Neural cell (in vitro differentiated cells): Measurements from ENCODE around the gene SMO.

ENCODE experiments used
- CTCF ChIP-seq: fragments of 450-650 bp; IDR thresholded peaks from 2 replicates; pipeline ENCODE4 v1.5.1; 2014; ENCODE audit warnings: antibody characterized with exemption, mild to moderate bottlenecking, moderate library complexity; ENCODE audit not compliant: poor library complexity, severe bottlenecking
- EP300 ChIP-seq: fragments of 450-650 bp; conservative IDR thresholded peaks from 2 replicates; pipeline ENCODE4 v1.6.1; 2014; ENCODE audit warnings: antibody characterized with exemption, mild to moderate bottlenecking, moderate library complexity; ENCODE audit not compliant: poor library complexity, severe bottlenecking
- EZH2 ChIP-seq: fragments of 200-600, 300-800 bp; shearing (Covaris generic), sonication (generic); IDR thresholded peaks from 2 replicates; pipeline ENCODE4 v1.6.1; 2014; ENCODE audit warnings: antibody characterized with exemption, low read length, borderline replicate concordance, mild to moderate bottlenecking; ENCODE audit not compliant: insufficient read depth, poor library complexity, severe bottlenecking
- MXI1 ChIP-seq: fragments of 450-650 bp; conservative IDR thresholded peaks from 2 replicates; pipeline ENCODE4 v1.6.1; 2014; ENCODE audit warnings: antibody characterized with exemption, mild to moderate bottlenecking; ENCODE audit not compliant: poor library complexity, severe bottlenecking
- POLR2AphosphoS5 ChIP-seq: IDR thresholded peaks from 2 replicates; pipeline ENCODE4 v1.6.1; 2012
- RAD21 ChIP-seq: fragments of 450-650 bp; conservative IDR thresholded peaks from 2 replicates; pipeline ENCODE4 v1.6.1; 2014; ENCODE audit warnings: antibody characterized with exemption, mild to moderate bottlenecking, moderate library complexity
- REST ChIP-seq: IDR thresholded peaks from 2 replicates; pipeline ENCODE4 v1.6.1; 2012; ENCODE audit warnings: borderline replicate concordance
- TAF1 ChIP-seq: IDR thresholded peaks from 2 replicates; pipeline ENCODE4 v1.6.1; 2012; ENCODE audit warnings: low read depth

DNA sequence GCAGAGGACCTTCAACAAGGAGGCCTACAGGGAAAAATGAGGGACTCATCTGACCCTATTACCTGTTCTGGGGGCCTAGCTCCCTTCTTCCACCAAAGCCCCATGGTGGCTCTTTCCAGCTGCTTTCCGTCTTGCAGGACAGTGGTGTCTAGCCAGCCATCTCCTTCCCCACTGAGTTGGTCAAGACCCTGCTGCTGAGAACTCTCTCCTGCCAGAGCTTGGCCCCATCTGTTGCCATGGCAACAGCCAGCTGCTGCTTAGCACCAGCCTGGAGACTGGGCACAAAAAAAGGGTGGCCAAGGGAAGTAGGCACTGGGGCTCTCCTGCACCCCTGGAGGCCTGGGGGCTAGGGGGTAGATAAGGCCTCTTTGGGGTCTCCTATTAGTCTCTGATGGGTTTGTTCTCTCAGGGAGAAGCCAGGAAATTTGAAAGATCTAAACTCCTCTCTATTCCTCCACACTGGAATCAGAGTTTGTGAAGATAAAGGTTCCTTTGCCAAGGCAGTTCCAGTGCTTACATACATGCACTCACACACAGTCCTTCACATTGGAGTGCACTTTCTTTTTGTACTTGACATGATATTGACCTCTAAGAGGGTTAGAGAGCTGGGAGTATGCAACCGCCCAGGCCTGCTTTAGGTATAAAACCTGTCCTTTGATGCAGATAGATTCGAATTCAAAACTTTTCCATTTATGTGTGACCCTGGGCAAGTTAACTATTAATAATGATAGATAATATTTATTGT lies 28.1 kb upstream of the SMO start:
- TF ChIP-seq CTCF (no peak), EP300 (no peak), RAD21 (no peak), REST (no peak), MXI1 (no peak), POLR2AphosphoS5 (no peak), TAF1 (no peak), EZH2 (no peak)
